Brain microvascular endothelial cell (primary cell): ENCODE data around the gene STMN3.
"Not testable (repeated sequence)": the region's sequence is repeated elsewhere in the genome, so short reads cannot be mapped to it uniquely, and the experiment has no call there.

Source experiments
- DNase-seq: peaks from one replicate; pipeline ENCODE4 v3.0.0-alpha.2; 2020
- H3K27ac ChIP-seq: fragments of 250-450 bp; sonication (Bioruptor Pico); 2 replicates; pipeline ENCODE4 v1.5.1; 2020; ENCODE audit warnings: mild to moderate bottlenecking, moderate library complexity
- H3K27me3 ChIP-seq: fragments of 250-450 bp; sonication (Bioruptor Pico); replicated peaks from 2 replicates; pipeline ENCODE4 v1.5.1; 2020; ENCODE audit warnings: mild to moderate bottlenecking
- H3K36me3 ChIP-seq: fragments of 250-450 bp; sonication (Bioruptor Pico); replicated peaks from 2 replicates; pipeline ENCODE4 v1.5.1; 2020; ENCODE audit warnings: mild to moderate bottlenecking
- H3K4me3 ChIP-seq: 2 replicates; pipeline ENCODE4 v1.5.1; 2011; ENCODE audit warnings: low read depth, mild to moderate bottlenecking, control low read depth, low read length, moderate library complexity
- in situ Hi-C: cut with HindIII; loops from 2 replicates; pipeline ENCODE4 v1.10.0; 2017; ENCODE audit warnings: low sequenced_read_pairs, low pct_ligation_motif_present
- TF ChIP-seq, protein P1 (sequence below): IDR thresholded peaks from 2 replicates; pipeline ENCODE4 v1.5.1; 2011; ENCODE audit warnings: low read depth, mild to moderate bottlenecking, moderate library complexity, low read length, control low read depth, inconsistent platforms; ENCODE audit errors: missing control alignments

STMN3 gene

DNA sequence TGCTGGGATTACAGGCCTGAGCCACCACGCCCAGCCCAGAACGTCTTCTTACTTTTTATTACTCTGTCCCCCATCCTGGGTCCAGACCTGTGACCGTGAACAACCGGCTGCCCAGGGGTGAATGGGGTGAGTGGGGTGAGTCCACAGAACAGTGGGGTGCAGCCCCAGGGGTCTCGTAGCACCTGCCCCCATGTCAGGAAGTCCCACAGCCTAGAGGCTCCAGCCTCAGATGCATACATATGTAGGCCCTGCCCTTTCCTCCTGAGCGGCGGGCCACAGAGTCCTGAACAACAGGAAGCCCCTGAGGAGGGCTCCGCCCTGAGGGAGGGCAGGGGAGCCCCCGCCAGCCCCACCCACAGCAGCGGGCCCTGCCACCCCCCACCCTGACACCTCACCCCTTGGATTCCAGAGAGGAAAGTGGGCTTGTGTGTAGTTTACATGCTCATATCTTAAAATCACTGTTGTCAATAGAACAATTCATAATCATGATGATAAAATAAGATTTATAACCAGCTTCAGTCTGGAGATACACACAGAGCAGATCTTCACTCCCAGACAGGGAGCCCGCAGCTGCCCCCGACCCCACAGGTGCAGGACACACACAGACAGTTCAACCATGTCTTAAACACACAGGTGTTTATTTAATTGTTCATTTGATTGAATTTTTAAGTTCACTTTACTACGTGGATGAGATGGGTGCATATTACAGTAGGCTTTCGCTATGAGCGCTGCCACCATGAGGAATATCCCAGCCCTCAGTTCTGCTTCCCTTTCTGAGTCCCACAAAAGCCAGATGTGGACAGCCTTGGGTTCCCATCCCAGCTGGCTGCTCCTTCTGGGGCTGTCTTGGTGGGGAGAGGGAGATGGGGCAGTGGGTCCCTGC, 13.9 kb downstream of the STMN3 start:
- no peaks in the 10 kb centered on the region for H3K27me3 ChIP-seq
- TF ChIP-seq, protein P1, sequence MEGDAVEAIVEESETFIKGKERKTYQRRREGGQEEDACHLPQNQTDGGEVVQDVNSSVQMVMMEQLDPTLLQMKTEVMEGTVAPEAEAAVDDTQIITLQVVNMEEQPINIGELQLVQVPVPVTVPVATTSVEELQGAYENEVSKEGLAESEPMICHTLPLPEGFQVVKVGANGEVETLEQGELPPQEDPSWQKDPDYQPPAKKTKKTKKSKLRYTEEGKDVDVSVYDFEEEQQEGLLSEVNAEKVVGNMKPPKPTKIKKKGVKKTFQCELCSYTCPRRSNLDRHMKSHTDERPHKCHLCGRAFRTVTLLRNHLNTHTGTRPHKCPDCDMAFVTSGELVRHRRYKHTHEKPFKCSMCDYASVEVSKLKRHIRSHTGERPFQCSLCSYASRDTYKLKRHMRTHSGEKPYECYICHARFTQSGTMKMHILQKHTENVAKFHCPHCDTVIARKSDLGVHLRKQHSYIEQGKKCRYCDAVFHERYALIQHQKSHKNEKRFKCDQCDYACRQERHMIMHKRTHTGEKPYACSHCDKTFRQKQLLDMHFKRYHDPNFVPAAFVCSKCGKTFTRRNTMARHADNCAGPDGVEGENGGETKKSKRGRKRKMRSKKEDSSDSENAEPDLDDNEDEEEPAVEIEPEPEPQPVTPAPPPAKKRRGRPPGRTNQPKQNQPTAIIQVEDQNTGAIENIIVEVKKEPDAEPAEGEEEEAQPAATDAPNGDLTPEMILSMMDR, result no peak
- no peak overlapping the region for H3K27ac ChIP-seq
- in situ Hi-C loops, result no loop called here
- DNase-seq, result no peak
- no peak overlapping the region for H3K4me3 ChIP-seq
- no peaks in the 10 kb centered on the region for H3K36me3 ChIP-seq

GRCh38 chr20:63636752-63637628, 16.2 kb downstream of the STMN3 start:
- H3K36me3 ChIP-seq, result no peaks in the 10 kb centered on the region
- H3K4me3 ChIP-seq, result no peak overlapping the region
- TF ChIP-seq, protein P1, result no peak
- in situ Hi-C loops, result no loop called here
- no peaks in the 10 kb centered on the region for H3K27me3 ChIP-seq
- no peak for DNase-seq
- H3K27ac ChIP-seq, result no peak overlapping the region

DNA sequence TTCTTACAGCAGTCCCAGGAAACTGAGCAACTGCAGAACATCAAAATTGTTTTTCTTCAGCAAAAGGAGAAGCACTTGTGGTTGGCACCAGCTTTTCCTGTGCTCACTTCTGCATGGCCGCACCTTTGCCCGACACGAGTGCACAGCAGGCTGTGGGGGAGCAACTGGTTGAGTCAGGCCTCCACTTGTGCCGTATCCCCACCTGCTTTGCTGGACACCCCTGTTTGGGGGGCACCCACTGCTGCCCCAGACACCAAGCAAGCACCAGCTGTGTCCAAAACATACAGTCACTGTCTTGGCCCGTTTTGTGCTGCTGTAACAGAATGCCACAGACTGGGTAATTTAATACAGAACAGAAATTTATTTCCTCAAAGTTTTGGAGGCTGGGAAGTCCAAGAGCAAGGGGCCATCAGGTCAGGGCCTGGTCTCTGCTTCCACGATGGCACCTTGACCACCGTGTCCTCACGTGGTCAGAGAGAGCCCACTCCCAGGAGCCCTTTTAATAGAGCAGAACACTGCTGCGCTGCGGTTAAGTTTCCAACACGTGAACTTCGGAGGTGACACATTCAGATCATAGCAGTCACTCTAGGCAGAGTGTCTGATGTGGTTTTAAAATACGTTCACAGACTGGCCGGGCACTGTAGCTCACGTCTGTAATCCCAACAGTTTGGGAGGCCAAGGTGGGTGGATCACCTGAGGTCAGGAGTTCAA, 17.6 kb downstream of the STMN3 start:
- no peak overlapping the region for H3K4me3 ChIP-seq
- in situ Hi-C loops, result no loop called here
- DNase-seq, result no peak
- H3K36me3 ChIP-seq, result no peaks in the 10 kb centered on the region
- TF ChIP-seq, protein P1, result no peak
- no peaks in the 10 kb centered on the region for H3K27me3 ChIP-seq
- H3K27ac ChIP-seq, result no peak overlapping the region

DNA sequence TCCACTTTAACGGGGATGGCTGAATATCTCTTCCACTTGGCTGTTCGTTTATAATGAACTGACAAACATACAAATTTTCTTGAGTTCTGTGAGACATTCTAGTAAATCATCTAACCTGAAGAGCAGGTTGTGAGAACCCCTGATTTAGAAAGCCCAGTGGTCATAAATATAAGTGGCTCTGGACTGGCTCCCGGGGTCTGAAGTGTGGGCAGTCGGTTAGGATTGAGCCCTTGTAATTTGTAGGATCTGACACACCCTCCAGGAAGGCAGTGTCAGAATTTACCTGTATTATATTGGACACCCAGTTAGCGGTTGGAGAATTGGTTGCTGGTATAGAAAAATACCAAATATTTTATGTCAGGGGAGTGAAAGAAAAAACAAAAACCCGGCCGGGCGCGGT, 19.5 kb downstream of the STMN3 start:
- DNase-seq, result no peak
- Histone ChIP-seq H3K27ac (no peak overlapping the region), H3K36me3 (no peaks in the 10 kb centered on the region), H3K27me3 (no peaks in the 10 kb centered on the region), H3K4me3 (no peak overlapping the region)
- in situ Hi-C loops, result no loop called here
- TF ChIP-seq, protein P1, result no peak

DNA sequence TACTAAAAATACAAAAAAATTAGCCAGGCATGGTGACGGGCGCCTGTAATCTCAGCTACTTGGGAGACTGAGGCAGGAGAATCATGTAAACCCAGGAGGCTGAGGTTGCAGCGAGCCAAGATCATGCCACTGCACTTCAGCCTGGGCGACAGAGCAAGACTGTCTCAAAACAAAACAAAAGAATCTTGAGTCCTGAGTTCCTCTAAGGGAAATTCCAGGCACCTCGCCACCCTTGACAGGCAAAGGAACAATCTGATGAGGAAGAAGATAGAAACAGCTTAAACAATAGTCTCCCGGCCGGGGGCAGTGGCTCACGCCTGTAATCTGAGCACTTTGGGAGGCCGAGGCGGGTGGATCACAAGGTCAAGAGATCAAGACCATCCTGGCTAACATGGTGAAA, 21.8 kb downstream of the STMN3 start:
- H3K36me3 ChIP-seq, H3K4me3 ChIP-seq, H3K27ac ChIP-seq, in situ Hi-C loops, DNase-seq, H3K27me3 ChIP-seq: not testable (repeated sequence)

DNA sequence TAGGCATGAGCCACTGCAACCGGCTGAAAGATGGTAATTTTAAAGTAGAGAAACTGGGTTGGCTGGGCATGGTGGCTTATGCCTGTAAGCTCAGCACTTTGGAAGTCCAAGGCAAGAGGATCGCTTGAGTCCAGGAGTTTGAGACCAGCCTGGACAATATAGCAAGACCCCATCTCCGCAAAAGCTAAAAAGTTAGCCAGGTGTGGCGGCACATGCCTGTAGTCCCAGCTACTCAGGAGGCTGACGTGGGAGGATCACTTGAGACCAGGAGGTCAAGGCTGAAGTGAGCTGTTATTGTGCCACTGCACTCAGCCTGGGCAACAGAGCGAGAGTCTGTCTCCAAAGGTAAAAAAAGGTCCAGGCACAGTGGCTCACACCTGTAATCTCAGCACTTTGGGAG, 22.3 kb downstream of the STMN3 start:
- H3K36me3 ChIP-seq, DNase-seq, H3K4me3 ChIP-seq, in situ Hi-C loops, H3K27ac ChIP-seq, H3K27me3 ChIP-seq: not testable (repeated sequence)
